Anterior cingulate cortex (tissue), 58 donors: ENCODE data around the gene LTBP1.
"Not testable (repeated sequence)": the region's sequence is repeated elsewhere in the genome, so short reads cannot be mapped to it uniquely, and the experiment has no call there.

ENCODE experiments used
- DNase-seq, 58 donors: peaks; one replicate each; lab custom pipeline; 2025; lab: John Stamatoyannopoulos, UW

Gene LTBP1

DNA sequence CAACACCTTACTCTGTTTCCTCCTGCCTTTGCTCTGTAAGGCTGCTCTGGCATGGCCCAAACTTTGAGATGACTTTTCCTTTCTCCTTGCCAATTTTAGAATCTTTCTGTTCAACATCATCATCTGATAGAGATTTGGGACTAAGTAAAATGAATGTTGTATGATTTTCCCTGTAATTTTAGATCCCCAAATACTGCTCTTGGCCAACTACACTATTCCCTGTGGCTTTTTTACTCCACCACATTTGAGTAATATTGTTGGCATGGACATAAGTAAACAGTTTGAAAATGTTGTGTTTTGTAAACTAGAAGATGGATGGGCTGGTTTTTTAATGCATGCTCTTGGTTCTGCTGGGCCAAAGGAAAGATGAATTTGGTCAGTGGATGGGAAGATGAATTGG lies 12.1 kb downstream of the LTBP1 start:
- no peak for DNase-seq

DNA sequence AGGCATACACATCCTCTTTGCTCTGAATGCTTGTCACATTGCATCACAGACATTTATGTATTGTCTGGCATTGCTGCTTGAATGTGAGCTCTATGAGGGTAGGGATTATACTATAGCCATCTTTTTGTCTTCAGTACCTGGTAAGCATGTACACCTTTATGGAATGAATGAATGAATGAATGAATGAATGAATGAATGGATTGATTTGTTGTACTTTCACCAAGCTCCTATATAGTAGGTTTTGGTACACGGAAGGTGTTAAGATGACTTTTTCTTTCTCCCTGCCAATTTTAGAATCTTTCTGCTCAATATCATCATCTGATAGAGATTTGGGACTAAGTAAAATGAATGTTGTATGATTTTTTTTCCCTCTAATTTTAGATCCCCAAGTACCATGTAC lies 13.5 kb downstream of the LTBP1 start:
- no peak for DNase-seq

- no peak for DNase-seq
Measured at GRCh38 chr2:32960647-32961403, 14.1 kb downstream of the LTBP1 start.

DNA sequence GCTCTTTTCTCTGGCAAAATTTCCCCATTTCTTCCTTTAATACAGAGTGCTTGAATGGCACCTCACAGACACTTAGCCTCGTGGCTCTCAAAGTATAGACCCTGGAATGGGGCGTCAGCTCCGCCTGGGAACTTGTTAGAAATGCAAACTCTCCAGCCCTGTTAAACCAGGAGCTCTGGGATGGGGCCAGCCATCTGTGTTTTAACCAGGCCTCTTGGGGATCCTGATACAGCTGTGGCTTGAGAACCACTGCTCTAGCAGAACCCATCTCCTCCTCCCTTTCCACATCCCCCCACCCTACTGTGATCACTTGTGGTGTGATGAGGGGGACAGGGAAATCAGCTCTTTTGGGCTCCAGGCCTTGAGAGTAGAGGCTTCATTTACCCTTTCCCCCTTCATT lies 15.9 kb downstream of the LTBP1 start:
- DNase-seq = no peak

DNA sequence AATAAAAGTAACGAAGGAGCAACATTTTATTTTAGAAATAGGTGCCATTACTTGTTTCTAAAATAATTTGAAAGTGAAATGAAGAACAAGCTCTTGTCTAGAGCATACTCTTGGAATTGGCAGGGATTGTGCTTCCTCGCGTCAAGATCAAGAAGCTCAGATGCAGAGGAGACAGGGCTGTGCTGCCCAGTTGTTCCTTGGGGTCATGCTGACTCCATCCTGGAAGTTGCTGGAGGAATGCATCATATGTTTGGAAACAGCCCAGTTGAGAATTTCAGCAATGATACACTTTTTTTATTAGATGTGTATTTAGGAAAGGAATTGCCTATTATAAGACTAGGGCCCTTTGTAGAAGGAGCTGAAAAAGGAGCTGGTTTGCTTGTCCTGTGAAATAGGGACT lies 17.2 kb downstream of the LTBP1 start:
- DNase-seq = no peak

- no peak for DNase-seq
Measured at GRCh38 chr2:32965523-32966171, 18.9 kb downstream of the LTBP1 start.

GRCh38 chr2:32969444-32970162 lies 22.9 kb downstream of the LTBP1 start:
- no peak for DNase-seq

DNA sequence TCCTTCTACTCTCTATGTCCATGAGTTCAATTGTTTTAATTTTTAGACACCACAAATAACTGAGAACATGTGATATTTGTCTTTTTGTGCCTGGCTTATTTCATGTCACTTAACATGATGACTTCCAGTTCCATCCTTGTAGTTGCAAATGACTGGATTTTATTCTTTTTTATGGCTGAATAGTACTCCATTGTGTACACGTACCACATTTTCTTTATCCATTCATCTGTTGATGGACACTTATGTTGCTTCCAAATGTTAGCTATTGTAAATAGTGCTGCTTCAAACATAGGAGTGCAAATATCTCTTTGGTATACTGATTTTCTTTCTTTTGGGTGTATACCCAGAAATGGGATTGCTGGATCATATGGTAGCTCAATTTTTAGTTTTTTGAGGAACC lies 27.0 kb downstream of the LTBP1 start:
- not testable (repeated sequence) for DNase-seq

GRCh38 chr2:32976409-32977063 lies 29.8 kb downstream of the LTBP1 start:
- DNase-seq = no peak

DNA sequence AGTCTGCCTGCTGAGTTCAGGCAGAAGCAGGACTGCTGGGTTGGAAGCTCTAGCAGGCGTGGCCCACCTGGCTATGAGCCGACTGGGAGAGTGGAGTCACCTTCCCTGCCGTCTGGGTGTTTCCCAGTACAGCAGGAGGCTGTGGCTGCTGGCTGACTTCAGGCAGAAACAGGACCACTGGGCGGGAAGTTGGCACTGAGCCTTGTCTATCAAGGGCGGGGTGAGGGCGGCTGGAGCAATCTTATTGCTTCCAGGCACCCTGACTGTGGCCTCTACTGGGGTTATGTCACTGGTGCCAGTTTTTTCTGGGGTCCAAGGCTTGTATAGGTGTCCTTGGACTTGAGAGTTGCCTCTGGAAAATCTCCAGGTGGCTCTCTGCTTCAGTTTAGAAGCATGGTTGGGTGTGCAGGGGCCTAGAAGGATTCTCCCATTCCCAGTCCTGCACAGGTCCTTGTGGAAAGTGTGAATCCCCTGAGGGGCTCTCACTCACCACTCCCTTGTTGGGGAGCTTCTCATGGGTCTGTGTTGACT lies 30.5 kb downstream of the LTBP1 start:
- DNase-seq = no peak

GRCh38 chr2:32981612-32982011 lies 34.9 kb downstream of the LTBP1 start:
- no peak for DNase-seq

DNA sequence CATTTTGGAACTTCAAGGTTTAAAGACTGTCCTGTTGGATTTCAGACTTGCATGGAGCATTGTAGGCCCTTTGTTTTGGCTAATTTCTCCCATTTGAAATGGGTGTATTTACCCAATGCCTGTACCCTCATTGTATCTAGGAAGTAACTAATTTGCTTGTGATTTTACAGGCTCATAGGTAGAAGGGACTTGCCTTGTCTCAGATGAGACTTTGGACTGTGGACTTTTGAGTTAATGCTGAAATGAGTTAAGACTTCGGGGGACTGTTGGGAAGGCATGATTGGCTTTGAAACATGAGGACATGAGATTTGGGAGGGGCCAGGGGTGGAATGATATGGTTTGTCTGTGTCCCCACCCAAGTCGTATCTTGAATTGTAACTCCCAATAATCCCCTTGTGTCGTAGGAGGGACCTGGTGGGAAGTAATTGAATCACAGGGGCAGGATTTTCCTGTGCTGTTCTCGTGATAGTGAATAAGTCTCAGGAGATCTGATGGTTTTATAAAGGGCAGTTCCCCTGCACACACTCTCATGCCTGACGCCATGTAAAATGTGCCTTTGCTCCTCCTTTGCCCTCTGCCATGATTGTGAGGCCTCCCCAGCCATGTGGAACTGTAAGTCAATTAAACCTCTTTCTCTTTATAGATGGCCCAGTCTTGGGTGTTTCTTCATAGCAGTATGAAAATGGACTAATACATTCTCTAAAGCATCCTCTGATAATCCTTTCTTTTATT lies 36.6 kb downstream of the LTBP1 start:
- DNase-seq = not testable (repeated sequence)

- DNase-seq = no peak
Measured at GRCh38 chr2:32986480-32986879, 39.7 kb downstream of the LTBP1 start.

DNA sequence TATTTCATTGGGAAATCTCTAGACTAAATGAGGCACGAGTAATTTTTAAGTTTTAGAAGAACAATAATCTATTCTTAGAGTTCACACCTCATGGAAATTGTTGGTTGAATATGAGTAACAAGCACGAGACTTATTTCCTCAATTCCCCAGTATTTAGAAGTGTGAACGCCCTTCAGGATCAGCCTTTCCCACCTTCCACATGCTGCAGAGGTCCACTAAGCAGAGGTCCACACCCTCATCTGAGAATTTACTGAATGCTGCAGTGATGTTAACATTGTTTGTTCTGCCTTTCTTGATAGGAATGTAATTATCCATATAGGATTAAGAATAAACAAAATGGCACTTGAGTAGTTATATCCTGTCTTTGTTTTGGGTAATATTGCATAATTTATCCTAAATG lies 41.8 kb downstream of the LTBP1 start:
- no peak for DNase-seq

DNA sequence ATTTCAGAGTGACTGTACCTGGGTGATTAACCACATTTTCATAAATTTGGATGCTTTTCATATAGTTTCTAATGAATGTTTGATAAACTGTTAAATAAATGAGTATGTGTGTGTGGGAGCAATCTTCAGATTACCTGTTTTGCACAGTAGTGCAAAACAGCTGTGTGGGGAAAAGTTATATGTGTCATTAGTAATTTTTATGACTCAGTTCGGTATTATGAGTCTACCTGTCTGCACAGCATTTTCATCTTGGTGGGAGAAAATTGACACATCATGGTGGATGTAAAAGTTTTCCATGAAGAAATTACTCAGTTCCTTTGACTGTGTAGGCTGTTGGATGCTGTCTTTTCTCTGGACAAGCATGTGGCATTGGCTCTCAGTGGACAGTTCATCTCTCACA lies 43.8 kb downstream of the LTBP1 start:
- DNase-seq = no peak

GRCh38 chr2:32991091-32991845 lies 44.5 kb downstream of the LTBP1 start:
- DNase-seq = no peak

- no peak for DNase-seq
Measured at GRCh38 chr2:32993005-32993539, 46.3 kb downstream of the LTBP1 start.

- no peak for DNase-seq
Measured at GRCh38 chr2:32997705-32998104, 51.0 kb downstream of the LTBP1 start.

DNA sequence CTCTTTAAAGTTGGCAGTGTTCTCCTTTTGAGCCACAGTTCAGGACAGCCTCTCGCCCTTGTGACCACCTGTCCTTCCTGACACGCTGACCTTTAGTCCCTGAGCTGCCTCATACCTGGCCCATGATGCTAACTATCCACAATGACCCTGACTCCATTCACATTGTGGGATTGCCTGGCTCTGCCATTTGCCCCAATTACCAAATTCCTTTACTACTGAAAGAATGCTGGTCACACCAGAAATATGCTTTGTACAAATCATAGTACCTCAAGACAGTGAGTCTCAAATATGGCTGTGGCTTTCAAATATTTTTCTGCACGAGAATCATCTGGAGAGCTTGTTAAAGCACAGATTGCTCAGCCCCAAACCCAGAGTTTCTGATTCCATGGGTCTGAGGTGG lies 54.2 kb downstream of the LTBP1 start:
- DNase-seq = no peak
